HG02571 (cell line): ENCODE measurements around the gene POLRMT.
"Not testable (repeated sequence)": the region's sequence is repeated elsewhere in the genome, so short reads cannot be mapped to it uniquely, and the experiment has no call there.

ENCODE experiments used
- ATAC-seq: cut with Tn5 transposase; IDR thresholded peaks from one replicate; pipeline ENCODE4 v1.9.1; 2021; ENCODE audit warnings: mild to moderate bottlenecking, moderate library complexity; ENCODE audit not compliant: unreplicated experiment

The POLRMT gene

DNA sequence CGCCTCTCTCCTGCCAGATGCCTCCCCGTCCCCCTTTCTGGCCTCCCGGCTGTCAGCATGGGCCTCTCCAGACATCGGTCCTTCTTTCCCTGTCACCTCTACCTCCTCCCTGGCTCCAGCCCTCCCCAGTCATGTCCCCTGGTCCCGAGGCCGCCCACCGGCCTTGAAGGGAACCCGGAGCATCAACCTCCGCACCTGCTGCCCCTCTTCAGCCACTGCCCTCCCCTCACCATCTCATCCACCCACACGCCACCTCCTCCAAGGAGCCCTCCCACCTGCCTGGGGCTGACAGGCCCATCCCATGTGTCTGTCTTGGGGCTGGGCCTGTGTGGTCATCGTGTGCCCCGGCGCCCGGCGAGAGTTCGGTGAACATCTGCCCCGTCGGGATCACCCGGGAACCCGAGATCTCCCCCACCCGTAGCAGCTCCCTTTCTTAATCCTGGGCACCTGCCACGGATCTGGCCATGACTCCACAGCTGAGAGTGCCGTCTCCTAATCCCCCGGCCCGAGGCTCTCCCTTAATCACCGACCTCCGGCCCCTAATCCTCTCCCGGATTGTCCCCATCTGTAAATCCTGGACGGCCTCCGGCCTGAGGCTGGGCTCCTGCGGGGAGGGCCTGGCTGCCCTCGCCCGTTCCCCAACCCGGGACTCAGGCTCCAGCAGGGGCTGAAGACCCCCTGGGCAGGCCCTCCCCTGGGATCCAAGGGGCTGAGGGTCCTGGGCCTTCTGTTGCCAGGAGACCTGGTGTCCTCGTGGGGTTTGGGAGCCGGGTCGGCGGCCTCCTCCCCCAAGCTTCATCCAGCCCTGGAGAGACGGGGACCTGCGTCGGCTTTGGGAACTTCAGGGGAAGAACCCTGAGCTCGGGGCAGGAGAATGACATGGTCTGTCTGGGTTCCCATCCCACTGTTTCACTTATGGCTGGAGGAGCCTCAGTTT is 37.7 kb downstream of the POLRMT start:
- no peak for ATAC-seq

- no peak for ATAC-seq
Measured at GRCh38 chr19:594265-594870, 39.0 kb downstream of the POLRMT start.

- ATAC-seq = no peak
Measured at GRCh38 chr19:593505-593904, 39.8 kb downstream of the POLRMT start.

- ATAC-seq = no peak
Measured at GRCh38 chr19:593055-593454, 40.3 kb downstream of the POLRMT start.

GRCh38 chr19:592101-592500 is 41.2 kb downstream of the POLRMT start:
- ATAC-seq = no peak

DNA sequence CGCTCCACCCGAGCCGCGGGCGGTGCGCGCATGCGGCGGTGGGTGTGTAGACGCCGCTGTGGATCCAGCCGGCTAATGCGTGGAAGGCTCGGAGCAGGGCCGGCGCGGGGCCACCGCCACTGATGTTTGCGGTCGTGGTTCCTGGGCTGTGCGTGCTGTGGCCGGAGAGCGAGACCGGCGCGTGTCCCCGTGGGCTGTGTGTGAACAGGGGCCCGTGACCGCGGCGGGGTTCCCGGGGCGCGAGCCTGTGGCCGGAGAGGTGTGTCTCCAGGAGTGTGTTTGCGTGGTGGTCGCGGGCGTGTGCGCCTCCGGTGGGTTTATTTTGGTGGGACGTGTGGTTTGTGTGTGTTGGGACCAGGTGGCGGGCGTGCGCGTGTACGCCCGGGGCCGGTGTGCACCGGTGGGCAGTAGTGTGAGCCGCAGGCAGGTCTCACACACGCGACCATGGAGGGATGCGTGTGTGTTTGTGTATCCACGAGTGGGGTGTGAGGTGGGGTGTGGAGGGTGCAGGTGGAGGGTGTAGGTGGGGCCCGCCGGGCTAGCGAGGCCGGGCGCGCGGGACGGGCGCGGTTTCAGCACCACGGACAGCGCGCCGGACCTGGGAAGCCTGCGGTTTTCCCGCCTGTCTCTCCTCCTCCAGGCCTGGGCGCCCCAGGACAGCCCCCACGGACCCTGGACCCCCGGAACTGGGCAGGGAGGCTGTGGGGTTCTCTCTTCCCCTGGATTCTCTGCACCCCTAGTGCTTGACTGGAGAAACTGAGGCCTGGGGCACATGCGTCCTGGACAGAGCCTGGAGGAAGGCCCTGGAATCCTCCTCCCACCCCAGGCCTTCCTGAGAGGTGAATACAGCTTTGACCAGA is 42.0 kb downstream of the POLRMT start:
- no peak for ATAC-seq

- no peak for ATAC-seq
Measured at GRCh38 chr19:590750-591098, 42.6 kb downstream of the POLRMT start.

GRCh38 chr19:590396-590745 is 43.0 kb downstream of the POLRMT start:
- no peak for ATAC-seq

GRCh38 chr19:589693-590395 is 43.5 kb downstream of the POLRMT start, which contains the start of gene HCN2:
TSS of gene HCN2 (plus strand) at chr19:589881. CDS start at chr19:589946, 65 bp downstream.
- no peak for ATAC-seq

- no peak for ATAC-seq
Measured at GRCh38 chr19:588741-589692, 44.3 kb downstream of the POLRMT start.

DNA sequence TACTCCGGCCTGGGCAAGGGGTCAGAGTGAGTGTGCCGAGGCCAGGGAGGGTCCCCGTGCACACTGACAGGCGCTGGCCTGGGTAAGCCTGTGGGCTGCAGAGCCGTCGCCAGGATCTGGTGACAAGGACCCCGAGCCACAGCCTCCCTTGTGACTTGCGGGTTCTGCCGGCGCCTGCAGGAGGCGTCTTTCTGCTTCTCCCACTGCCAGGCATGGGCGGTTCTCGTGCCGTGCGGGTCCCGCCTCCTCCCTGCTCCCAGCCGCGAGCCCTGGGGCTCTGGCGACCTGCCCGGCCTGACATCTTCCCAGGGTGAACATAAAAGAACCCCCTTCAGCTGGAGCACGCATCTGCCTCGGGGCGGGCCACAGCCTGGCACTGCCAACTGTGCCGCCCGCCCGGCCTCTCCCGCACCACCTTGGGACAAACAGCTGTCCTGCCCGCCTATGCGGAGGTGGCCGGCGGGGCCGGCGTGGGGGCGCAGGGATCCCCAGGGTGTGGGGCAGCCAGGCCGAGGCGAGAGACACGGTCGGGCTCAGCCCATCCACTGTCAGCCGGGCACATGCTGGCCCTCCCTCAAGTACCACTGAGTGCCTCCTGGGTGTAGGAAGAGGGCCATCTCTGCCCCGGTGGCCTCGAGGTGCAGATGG is 45.1 kb downstream of the POLRMT start:
- no peak for ATAC-seq

GRCh38 chr19:585551-586110 is 47.7 kb downstream of the POLRMT start:
- no peak for ATAC-seq

GRCh38 chr19:585146-585545 is 48.2 kb downstream of the POLRMT start:
- not testable (repeated sequence) for ATAC-seq

GRCh38 chr19:584240-585001 is 48.9 kb downstream of the POLRMT start:
- no peak for ATAC-seq

GRCh38 chr19:583968-584239 is 49.4 kb downstream of the POLRMT start:
- ATAC-seq = no peak

DNA sequence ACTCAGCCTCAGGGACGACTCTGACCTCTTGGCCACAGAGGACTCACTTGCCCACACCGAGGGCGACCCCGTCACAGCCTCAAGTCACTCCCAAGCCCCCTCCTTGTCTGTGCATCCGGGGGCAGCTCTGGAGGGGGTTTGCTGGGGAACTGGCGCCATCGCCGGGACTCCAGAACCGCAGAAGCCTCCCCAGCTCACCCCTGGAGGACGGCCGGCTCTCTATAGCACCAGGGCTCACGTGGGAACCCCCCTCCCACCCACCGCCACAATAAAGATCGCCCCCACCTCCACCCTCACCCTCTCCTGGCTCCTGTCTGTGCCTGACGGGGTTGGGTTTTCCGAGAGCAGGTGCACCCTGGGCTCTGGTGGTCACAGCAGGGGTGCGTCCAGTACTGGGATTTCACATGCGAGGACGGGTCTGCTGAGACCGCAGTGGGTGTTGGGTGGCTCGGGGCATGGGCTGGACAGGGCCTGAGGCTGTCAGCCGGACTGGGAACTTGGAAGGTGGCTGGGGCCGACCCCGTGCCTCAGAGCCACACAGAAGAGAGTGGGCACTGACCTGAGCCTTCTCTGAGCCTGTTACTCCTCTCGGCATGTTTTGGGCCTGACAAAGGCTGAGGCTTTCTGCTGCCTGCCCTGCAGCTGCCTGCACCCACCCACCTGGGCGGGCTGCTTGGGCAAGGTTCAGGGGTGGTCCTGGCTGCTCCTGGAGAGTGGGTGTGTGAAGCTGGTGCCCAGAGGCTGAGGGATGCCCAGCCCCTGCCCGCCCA is 50.0 kb downstream of the POLRMT start:
- ATAC-seq = no peak

DNA sequence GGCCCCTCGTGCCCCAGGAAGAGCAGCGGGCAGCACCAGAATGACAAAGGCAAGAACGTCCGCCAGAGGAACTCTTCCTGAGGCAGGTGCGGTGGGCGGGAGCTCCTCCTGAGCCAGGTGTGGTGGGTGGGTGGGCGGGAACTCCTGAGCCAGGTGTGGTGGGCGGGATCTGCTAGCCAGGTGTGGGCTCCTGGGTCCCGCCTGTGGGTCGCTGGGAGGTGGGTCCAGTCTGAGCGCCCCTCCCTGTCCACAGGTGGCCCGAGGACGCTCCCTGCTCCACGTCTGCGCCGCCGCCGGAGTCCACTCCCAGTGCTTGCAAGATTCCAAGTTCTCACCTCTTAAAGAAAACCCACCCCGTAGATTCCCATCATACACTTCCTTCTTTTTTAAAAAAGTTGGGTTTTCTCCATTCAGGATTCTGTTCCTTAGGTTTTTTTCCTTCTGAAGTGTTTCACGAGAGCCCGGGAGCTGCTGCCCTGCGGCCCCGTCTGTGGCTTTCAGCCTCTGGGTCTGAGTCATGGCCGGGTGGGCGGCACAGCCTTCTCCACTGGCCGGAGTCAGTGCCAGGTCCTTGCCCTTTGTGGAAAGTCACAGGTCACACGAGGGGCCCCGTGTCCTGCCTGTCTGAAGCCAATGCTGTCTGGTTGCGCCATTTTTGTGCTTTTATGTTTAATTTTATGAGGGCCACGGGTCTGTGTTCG is 50.7 kb downstream of the POLRMT start:
- ATAC-seq = no peak
